MCF 10A (cell line): ENCODE measurements around the gene CLEC12A. TPM values are rescaled to one million over a fixed set of nuclear protein-coding genes. Genes with fewer than 3 reads are reported as not detected.

Experiments used
- BruUV-seq: library from RNA; stranded (reverse); fragments of 400-500 nt; replicated peaks from 2 replicates; lab custom pipeline; 2021; lab: Mats Ljungman, UMichigan
- CTCF ChIA-PET: fragments of 300-600 bp; sonication (Branson Sonifier 250); formaldehyde crosslinking; extraction: SDS; loops from one replicate; lab custom pipeline; 2021; ENCODE audit warnings: antibody characterized with exemption, inconsistent platforms; lab: Yijun Ruan, JAX
- POLR2A ChIA-PET: fragments of 300-600, 350-650 bp; sonication (Branson Sonifier 250); formaldehyde crosslinking; extraction: SDS; loops from one replicate; lab custom pipeline; 2020; ENCODE audit warnings: antibody characterized with exemption, inconsistent platforms; lab: Yijun Ruan, JAX
- DNase-seq: peaks from one replicate; pipeline ENCODE4 v3.0.0-alpha.2; 2018; ENCODE audit not compliant: unreplicated experiment
- H3K27ac Mint-ChIP-seq: one replicate; pipeline ENCODE4 v1.8.0; 2022; ENCODE audit warnings: mild to moderate bottlenecking, low read depth, mixed read lengths; ENCODE audit not compliant: unreplicated experiment
- H3K27me3 Mint-ChIP-seq: one replicate; pipeline ENCODE4 v1.8.0; 2022; ENCODE audit warnings: mixed read lengths; ENCODE audit not compliant: insufficient read depth, unreplicated experiment
- H3K36me3 Mint-ChIP-seq: one replicate; pipeline ENCODE4 v1.8.0; 2022; ENCODE audit warnings: mild to moderate bottlenecking, moderate library complexity, mixed read lengths; ENCODE audit not compliant: insufficient read depth, unreplicated experiment
- H3K4me1 Mint-ChIP-seq: one replicate; pipeline ENCODE4 v1.8.0; 2022; ENCODE audit warnings: mixed read lengths; ENCODE audit not compliant: insufficient read depth, unreplicated experiment
- H3K4me3 Mint-ChIP-seq: one replicate; pipeline ENCODE4 v1.8.0; 2022; ENCODE audit warnings: mild to moderate bottlenecking, moderate library complexity, mixed read lengths; ENCODE audit not compliant: unreplicated experiment
- H3K9me3 Mint-ChIP-seq: one replicate; pipeline ENCODE4 v1.8.0; 2022; ENCODE audit warnings: mixed read lengths; ENCODE audit not compliant: unreplicated experiment
- intact Hi-C: fragments of 100-400 bp; cut with micrococcal nuclease; formaldehyde crosslinking; loops from 2 replicates; pipeline ENCODE4 v1.14.1; 2022
- total RNA-seq: library from RNA; stranded (reverse); gene quantifications from 2 replicates; pipeline ENCODE4 v1.2.3, GENCODE V29; 2022
- TF ChIP-seq, protein P1 (sequence below): fragments of 200-600 bp; IDR thresholded peaks from one replicate; pipeline ENCODE4 v1.8.0; 2022; ENCODE audit warnings: antibody characterized with exemption, mild to moderate bottlenecking; ENCODE audit not compliant: unreplicated experiment

CLEC12A gene
- total RNA-seq, 1 experiment from 2014 or later: not detected

DNA sequence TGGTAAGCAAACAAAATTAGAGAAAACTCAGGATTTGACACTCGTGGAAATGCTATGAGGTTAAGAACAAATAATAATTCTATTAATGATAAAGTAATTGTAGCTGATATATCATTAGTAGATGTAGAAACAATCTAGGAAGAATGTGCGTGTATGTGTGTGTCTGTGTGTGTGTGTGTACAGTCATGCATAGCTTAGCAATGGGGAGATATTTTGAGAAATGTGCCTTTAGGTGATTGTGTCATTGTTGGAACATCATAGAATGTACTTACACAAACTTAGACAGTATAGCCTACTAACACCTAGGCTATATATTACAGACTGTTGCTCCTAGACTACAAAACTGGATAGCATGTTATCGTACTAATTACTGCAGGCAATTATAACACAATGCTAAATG, 44.3 kb upstream of the CLEC12A start:
- intact Hi-C loops: loop anchor here (5.0 kb wide), 1 partner anchor 215 kb away; no protein-coding TSS in a partner anchor
- no peak overlapping the region for H3K4me3 Mint-ChIP-seq
- no peak overlapping the region for H3K27ac Mint-ChIP-seq
- H3K36me3 Mint-ChIP-seq: no peaks in the 10 kb centered on the region
- no peaks in the 10 kb centered on the region for H3K9me3 Mint-ChIP-seq
- TF ChIP-seq, protein P1, sequence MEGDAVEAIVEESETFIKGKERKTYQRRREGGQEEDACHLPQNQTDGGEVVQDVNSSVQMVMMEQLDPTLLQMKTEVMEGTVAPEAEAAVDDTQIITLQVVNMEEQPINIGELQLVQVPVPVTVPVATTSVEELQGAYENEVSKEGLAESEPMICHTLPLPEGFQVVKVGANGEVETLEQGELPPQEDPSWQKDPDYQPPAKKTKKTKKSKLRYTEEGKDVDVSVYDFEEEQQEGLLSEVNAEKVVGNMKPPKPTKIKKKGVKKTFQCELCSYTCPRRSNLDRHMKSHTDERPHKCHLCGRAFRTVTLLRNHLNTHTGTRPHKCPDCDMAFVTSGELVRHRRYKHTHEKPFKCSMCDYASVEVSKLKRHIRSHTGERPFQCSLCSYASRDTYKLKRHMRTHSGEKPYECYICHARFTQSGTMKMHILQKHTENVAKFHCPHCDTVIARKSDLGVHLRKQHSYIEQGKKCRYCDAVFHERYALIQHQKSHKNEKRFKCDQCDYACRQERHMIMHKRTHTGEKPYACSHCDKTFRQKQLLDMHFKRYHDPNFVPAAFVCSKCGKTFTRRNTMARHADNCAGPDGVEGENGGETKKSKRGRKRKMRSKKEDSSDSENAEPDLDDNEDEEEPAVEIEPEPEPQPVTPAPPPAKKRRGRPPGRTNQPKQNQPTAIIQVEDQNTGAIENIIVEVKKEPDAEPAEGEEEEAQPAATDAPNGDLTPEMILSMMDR: no peak
- no peaks in the 10 kb centered on the region for H3K27me3 Mint-ChIP-seq
- no peak for DNase-seq
- BruUV-seq: no TSS peak
- ChIA-PET CTCF (interaction anchor here (0.6 to 4.1 kb wide), 11 partner anchors 21 to 596 kb away, joined by 3 to 45 read pairs (median 4); no protein-coding TSS in a partner anchor), POLR2A (interaction anchor here (1.3 kb wide), 1 partner anchor 56 kb away, joined by 3 read pairs; no protein-coding TSS in a partner anchor)
- H3K4me1 Mint-ChIP-seq: peaks cover 6% of the 10 kb centered on the region

- no TSS peak for BruUV-seq
- intact Hi-C loops: loop anchor here (5.0 kb wide), 1 partner anchor 214 kb away; no protein-coding TSS in a partner anchor
- no peaks in the 10 kb centered on the region for H3K36me3 Mint-ChIP-seq
- no peaks in the 10 kb centered on the region for H3K9me3 Mint-ChIP-seq
- ChIA-PET POLR2A (interaction anchor here (1.3 kb wide), 1 partner anchor 178 kb away, joined by 3 read pairs; no protein-coding TSS in a partner anchor), CTCF (interaction anchor here (1.8 to 4.1 kb wide), 2 partner anchors 114 to 178 kb away, joined by 12 to 45 read pairs; no protein-coding TSS in a partner anchor)
- no peak for DNase-seq
- no peaks in the 10 kb centered on the region for H3K27me3 Mint-ChIP-seq
- H3K4me3 Mint-ChIP-seq: no peak overlapping the region
- TF ChIP-seq, protein P1: no peak
- H3K27ac Mint-ChIP-seq: no peak overlapping the region
- peaks cover 6% of the 10 kb centered on the region for H3K4me1 Mint-ChIP-seq
These were observed 42.6 kb upstream of the CLEC12A start for GRCh38 chr12:9928607-9929006.

DNA sequence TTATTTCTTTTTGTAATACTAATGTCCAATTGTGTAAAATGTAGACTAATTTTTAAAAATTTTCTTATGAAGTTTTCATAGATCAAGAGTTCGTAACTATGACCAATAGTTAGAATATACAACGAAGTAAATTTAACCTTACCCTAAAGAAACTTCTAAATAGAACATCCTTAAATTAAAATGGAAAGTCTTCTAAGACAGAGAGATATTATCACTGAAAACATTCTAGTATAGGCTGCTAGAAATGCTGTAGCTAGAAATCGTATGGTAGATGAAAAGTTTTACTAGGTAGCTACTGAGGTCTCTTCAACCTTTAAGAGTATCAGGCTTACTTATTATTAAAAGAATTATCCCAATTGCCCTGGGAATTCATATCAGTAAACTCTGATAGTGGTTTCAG, 40.0 kb upstream of the CLEC12A start:
- CTCF ChIA-PET: interaction anchor here (1.3 to 1.5 kb wide), 2 partner anchors 117 to 180 kb away, joined by 3 read pairs; no protein-coding TSS in a partner anchor
- no TSS peak for BruUV-seq
- Mint-ChIP-seq H3K4me3 (no peak overlapping the region), H3K27ac (no peak overlapping the region), H3K36me3 (no peaks in the 10 kb centered on the region), H3K4me1 (no peaks in the 10 kb centered on the region), H3K27me3 (no peaks in the 10 kb centered on the region), H3K9me3 (no peaks in the 10 kb centered on the region)
- TF ChIP-seq, protein P1: no peak
- POLR2A ChIA-PET: no interaction called here
- DNase-seq: no peak
- intact Hi-C loops: no loop called here

- intact Hi-C loops: no loop called here
- H3K9me3 Mint-ChIP-seq: no peaks in the 10 kb centered on the region
- no peaks in the 10 kb centered on the region for H3K4me1 Mint-ChIP-seq
- no peak for DNase-seq
- H3K27ac Mint-ChIP-seq: no peak within 1 kb of the TSS
- TF ChIP-seq, protein P1: no peak
- no TSS peak for BruUV-seq
- ChIA-PET CTCF (interaction anchor here (0.6 to 1.5 kb wide), 6 partner anchors 76 to 1357 kb away, joined by 3 read pairs; no protein-coding TSS in a partner anchor), POLR2A (no interaction called here)
- no peak within 1 kb of the TSS for H3K4me3 Mint-ChIP-seq
- H3K36me3 Mint-ChIP-seq: no peaks in the 10 kb centered on the region
- H3K27me3 Mint-ChIP-seq: no peaks in the 10 kb centered on the region
These were observed 38.9 kb upstream of the CLEC12A start, which contains the start of gene CLEC2A for GRCh38 chr12:9932270-9932669. TSS of gene CLEC2A (minus strand) at chr12:9932370. CDS start at chr12:9932329, 41 bp downstream.
